ENCODE data around the gene ARFGEF2.
"Not testable (repeated sequence)": the region's sequence is repeated elsewhere in the genome, so short reads cannot be mapped to it uniquely, and the experiment has no call there.

The ARFGEF2 gene

DNA sequence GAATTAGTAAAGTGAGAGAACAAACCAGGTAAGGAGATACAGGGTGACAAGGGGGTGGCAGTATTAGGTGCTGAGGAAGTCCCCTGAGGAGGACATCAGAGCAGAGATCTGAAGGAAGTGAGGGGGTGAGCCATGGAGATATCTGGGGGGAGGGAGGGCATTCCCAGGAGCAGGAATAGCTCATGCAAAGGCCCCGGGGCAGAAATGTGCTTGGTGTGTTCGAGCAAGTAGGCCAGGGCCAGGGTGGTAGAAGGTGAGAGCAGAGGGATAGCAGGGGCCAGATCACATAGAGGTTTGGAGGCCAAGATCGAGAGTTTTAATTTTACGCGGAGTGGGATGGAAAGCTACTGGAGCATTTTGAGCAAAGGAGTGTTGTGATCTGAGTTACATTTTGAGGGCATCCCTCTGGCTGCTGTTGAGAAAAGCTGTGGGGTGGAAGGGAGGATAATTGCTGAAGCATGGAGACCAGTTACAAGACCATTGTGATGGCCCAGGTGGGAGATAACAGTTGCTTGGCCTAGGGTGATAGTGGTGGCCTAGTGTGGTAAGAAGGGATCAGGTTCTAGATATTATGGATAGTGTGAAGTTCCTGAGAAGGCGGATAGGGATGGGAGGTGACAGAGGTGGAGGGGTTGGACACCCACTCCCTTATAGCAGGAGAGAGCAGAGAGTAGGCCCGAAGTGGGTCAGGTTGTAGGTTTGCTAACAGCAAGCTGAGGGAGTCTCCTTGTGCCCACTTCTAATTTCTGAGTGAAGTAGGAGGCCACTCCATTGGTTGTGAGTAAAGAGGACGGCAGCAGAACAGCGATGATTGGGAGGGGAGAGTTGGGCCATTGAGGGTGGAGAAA is 10.2 kb downstream of the ARFGEF2 start:
- DNase-seq, result no peak

DNA sequence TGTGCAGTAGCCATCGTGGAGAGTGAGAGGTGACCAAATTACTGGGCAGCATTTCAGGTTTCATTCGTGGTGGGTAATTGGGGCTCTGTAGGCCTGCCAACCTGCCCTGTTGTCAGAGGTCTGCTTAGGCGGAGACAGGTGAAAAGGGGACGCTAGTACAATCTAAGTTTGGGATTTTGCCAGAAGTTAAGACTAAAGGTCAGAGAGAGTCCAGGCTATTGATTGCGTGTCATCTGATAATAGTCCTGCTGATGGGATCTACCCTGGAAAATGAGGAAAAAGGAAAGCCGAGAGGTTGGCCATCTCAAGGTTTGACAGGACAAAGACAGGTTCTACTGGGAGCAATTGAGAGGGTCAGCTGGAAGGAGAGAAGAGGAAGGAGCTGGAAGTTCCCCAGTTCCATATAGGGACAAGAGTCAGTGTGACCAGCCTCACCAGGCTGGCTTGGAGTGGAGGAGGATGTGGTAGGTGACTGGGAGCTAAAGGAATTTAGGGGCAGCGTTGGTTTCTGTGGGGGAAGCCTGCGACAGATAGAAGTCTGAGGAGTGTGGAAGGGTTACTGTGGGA is 10.9 kb downstream of the ARFGEF2 start:
- no peak for DNase-seq

DNA sequence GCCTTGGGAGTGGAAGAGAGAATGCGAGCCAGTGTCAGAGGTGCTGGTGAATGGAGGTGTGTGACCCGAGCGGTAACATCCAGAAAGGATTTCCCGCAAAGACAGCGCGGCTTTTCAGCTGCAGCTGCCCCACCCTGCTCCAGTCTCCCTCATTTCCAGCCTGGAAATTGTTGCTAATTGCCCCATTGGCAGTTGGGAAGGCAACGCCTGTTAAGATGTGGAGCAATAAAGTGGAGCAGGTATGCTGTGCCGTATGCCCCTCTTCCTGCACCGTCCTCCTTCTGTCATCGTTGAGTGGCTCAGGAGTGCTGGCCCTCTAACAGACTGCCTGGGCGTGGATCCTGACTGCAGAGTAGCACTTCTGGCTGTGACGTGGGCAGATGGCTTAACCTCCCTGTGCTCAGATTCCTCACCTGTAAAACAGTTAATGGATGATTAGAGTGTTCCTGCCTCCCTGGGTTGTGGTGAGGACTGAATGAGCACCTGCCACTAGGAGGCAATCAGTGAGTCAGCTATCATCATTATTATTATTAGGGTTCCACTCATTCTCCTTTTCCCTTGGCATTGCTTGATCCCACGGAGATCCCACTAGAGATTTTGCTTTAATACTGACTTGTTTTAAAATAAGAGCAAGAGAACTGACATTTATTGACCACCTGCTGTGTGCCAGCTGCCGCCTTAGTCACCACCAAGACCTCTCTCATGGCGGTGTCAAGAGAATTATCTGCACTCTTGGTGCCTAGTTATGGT is 11.7 kb downstream of the ARFGEF2 start:
- DNase-seq, result no peak

DNA sequence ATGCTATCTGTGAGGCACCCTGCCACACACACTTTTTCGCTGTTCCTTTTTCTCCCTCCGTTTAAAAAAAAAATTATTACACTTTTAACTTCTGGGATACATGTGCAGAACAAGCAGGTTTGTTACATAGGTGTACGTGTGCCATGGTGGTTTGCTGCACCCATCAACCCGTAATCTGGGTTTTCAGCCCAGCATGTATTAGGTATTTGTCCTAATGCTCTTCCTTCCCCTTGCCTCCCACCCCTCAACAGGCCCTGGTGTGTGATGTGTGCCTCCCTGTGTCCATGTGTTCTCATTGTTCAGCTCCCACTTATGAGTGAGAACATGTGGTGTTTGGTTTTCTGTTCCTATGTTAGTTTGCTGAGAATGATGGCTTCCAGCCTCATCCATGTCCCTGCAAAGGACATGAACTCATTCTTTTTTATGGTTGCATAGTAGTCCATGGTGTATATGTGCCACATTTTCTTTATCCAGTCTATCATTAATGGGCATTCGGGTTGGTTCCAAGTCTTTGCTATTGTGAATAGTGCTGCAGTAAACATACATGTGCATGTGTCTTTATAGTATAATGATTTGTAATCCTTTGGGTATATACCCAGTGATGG is 12.9 kb downstream of the ARFGEF2 start:
- DNase-seq, result not testable (repeated sequence)

DNA sequence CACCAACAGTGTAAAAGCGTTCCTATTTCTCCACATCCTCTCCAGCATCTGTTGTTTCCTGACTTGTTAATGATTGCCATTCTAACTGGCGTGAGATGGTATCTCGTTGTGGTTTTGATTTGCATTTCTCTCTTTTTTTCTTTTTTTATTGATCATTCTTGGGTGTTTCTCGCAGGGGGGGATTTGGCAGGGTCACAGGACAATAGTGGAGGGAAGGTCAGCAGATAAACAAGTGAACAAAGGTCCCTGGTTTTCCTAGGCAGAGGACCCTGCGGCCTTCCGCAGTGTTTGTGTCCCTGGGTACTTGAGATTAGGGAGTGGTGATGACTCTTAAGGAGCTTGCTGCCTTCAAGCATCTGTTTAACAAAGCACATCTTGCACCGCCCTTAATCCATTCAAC is 13.5 kb downstream of the ARFGEF2 start:
- DNase-seq, result not testable (repeated sequence)

DNA sequence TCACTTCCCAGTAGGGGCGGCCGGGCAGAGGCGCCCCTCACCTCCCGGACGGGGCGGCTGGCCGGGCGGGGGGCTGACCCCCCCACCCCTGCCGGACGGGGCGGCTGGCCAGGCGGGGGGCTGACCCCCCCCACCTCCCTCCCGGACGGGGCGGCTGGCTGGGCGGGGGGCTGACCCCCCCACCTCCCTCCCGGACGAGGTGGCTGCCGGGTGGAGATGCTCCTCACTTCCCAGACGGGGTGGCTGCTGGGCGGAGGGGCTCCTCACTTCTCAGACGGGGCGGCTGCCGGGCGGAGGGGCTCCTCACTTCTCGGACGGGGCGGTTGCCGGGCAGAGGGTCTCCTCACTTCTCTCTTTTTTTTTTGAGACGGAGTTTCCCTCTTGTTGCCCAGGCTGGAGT is 14.7 kb downstream of the ARFGEF2 start:
- not testable (repeated sequence) for DNase-seq

DNA sequence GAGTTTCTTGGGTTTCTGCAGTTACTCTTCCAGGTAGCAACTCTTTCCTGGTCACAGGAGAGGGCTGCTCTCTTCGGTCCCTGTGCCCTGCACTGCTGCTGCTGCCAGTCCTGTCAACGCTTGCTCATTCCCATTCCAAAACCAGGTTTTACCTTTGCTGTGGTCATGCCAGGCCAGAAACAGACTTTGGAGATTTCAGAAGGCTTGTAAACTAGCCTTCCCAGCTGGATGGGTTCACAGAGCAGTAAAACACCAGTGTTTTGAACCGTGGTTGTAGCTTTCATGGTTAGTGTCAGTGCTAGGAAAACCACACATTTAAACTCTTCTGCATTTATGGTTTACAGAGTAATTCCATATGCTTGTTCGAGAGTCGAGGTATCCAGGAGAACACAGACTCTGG is 16.2 kb downstream of the ARFGEF2 start:
- DNase-seq, result no peak

DNA sequence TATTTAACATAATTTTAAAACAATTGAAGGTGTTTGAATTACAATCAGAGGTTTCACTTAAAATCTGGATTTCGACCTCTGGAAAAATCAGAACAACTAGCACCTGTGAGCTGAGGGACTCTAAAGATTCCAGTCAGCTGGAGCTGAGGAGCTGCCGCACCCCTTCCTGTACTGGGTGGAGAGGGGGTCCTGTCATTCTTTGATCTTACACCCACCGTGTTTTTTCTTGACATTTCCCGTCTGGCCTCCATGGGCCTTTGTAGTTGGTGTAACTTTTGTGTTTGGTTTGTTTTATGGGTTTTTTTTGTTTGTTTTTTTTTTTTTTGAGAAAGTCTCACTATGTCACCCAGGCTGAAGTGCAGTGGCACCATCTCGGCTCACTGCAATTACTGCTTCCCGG is 17.2 kb downstream of the ARFGEF2 start:
- DNase-seq, result no peak

DNA sequence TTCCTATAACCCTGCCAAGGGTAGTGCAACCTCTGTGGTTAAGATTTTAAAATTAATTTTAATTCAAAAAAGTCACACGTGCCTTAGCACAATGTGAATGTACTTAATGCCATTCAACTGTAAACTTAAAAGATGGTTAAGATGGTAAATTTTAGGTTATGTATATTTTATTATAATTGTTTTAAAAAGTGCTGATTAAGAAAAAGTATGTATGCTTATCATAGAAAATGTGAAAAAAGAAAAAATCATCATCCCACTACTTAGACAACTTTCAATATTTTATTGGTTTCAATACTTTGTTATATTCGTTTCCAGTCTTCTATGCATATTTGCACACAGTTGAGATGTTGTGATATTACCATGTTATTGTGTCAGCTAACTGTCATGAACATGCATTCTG is 18.7 kb downstream of the ARFGEF2 start:
- DNase-seq, result no peak

DNA sequence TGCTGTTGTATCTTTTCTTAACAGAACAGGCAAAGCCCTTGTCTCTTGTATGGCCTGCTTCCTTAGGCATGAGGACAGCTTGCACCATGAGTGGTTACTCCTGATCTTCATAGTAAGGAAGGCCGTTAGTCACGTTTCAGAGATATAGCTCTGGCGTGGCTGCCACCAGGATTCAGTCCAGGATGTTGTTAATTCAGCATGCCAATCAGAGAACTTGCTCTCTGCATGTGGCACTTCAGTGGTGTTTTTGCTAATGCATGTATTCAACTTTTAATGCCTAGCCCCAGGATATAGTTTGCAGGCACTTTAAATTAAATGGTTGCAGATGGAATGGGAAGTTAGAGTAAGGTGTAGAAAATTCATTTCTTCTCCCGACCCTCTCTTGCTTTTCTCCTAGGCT is 20.0 kb downstream of the ARFGEF2 start:
- no peak for DNase-seq

DNA sequence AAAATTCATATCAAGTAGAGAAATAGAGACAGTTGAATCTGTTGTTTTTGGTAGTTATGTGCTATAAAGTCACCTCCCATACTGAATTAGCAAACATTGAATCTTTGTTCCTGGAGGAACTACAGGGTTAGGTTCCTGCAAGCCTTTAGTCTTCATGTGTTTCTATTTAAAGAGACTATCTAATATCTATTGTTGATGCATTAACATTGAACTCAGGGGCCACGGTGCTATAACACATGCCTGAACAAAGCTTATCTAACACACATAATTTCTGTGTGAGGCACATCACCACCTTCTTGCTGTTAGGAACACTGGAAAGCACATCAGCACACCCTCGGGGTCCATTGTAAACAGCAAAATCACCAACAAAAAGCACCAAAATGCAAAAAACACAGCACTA is 21.2 kb downstream of the ARFGEF2 start:
- no peak for DNase-seq

DNA sequence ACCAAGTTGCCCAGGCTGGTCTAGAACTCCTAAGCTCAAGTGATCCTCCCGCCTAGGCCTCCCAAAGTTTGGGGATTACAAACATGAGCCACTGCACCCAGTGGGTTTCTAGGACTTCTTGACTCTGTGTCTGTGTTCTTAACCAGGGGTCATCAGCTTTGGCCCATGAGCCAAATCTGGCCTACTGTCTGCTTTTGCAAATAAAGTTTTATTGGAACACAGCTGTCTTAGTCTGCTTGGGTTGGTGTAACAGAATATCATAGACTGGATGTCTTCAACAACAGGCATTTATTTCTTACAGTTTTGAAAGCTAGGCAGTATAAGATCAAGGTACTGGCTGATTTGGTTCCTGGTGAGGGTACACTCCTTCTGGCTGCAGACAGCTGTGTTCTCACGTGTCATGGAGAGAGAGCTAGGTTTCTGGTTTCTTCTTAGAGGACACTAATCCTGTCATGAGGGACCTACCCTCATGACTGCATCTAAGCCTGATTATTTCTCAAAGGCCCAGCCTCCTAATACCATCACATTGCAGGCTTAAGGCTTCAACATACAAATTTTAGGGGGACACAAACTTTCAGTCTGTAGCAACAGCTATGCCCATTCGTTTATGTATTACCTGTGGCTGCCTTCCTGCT is 23.3 kb downstream of the ARFGEF2 start:
- no peak for DNase-seq

DNA sequence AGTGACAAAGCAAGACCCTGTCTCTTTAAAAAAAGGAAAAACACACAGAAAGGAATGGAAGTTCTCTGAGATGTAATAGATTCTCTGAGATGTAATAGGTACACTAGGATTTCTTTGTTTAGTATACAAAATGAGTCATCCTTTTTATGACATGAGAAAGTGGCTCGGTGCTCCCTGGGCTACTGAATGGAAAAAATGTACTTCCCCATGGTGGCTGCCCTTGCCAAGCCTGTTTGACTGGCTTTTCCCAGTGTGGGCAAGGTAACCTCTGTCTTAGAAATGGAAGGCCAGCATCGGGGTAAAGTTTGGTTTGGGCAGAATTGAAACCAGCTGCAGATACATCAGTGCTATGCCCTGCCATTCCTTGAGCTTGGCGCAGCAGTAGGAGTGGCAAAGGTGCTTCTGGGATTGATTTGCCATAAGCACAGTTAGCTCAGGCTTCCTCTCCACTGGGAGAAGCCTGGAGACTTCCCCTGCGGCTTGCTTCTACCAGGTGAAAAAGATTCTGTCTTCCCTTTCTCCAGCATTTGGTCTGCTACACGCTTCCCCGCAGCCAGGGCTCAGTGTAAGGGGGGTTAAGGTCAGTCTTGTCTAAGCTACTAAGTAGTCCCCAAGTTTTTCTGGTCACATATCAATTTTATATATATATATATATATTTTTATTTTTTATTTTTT is 24.5 kb downstream of the ARFGEF2 start:
- DNase-seq, result peak in 1 of 2 experiments; percentile 26

DNA sequence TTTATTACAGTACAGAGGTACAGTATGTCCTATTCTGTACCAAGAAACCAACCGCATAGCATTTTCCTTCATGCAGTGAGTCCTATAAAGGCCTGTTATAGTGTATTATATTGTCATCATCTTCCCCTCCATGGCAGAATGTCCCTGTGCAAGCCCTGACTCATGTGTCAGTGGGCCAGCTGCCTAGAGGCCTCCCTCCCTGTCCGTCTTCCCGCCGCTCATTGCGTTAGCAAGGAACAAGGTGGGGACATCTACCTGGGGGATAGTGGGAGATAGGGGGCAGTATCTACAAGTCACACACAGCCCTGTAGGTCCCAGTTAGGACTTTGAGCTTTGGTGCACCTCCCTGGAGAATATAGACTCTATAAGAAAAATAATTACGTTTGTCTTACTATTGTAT is 27.1 kb downstream of the ARFGEF2 start:
- DNase-seq, result no peak

DNA sequence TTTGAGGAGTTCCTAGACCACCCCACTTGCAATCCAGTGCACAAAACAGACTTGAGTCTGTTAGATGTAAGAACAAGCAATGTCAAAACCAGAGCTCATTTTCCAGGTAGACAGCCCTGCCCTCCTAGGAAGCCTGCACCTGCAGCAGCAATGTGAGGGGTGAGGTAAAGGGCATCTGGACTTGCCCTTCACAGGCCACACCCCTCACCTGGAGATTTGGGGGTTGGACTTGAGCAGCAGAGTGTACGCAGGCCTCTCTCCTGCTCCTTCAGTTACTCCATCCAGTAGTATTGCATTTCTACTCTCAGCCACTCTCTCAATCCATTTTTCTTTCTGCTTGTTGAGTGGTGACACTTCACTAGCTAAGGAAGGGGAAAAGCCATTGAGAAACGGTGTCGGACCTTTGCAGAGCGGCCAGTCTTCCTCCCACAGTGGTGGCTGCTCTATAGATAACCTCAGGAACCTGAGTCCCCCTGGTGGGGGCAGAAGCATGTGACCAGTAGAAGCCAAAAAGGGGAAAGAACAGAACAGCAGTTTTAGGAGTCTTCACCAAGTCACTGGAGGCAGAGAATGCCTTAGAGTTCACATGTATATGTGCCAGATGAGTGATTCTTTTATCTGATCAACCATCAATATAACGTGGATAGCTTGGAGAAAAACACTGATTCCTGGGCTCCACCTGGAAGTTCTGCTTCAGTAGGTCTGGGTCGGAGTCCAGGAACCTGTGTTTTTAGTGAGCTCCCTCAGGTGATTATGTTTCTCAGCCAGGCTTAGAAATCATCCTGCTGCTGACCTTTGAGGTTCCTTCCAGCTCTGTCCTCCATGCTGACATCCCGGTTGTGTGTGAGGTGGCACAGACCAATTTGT is 28.0 kb downstream of the ARFGEF2 start:
- no peak for DNase-seq

DNA sequence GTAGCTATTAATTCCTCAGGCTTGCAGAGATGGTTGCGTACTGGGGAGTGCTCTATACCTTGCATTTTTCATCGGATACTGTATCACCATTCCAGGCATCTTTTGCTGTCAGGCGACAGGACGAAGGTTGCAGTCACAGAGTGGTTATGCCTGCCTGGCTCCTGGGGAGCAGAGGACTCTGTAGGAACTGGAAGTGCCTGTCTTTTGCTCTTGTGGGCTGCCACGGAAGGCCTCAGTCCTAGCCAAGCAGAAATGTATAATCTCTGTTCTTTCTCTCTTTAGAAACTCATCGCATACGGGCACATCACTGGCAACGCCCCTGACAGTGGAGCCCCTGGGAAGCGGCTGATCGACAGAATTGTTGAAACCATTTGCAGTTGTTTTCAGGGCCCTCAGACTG is 29.5 kb downstream of the ARFGEF2 start:
- DNase-seq, result no peak

DNA sequence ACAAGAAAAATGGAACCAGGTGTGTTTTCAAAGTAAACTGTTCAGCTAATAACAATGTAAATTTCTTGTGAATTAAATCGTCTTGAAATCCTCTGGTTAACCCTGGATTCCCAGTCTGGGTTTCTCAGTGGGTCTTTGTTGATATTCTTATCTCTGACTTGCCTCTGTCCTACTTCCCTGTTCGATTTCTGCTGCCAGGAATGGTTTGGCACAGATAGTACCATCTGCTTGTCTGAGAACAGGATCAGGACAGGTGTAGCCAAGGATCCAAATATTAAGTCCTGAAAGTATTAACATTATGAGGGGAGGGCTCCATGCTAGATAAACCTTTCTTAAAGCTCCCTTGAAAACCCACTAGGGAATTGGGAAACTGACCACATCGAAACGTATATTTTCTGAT is 30.1 kb downstream of the ARFGEF2 start:
- no peak for DNase-seq

DNA sequence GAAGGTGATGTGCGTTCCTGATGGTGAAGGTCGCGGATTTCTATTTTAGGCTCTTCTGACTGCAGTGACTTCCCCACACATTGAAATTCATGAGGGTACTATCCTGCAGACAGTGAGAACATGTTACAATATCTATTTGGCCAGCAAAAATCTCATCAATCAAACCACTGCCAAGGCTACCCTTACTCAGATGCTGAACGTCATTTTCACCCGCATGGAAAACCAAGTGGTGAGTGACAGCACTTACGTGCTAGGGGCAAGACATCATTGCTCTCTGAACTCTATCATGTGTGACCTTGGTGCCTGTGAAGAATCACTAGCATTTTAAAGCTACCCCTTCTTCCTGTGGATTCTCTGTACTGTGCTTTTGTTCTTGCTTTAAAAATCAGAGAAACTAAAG is 31.1 kb downstream of the ARFGEF2 start:
- DNase-seq, result no peak

DNA sequence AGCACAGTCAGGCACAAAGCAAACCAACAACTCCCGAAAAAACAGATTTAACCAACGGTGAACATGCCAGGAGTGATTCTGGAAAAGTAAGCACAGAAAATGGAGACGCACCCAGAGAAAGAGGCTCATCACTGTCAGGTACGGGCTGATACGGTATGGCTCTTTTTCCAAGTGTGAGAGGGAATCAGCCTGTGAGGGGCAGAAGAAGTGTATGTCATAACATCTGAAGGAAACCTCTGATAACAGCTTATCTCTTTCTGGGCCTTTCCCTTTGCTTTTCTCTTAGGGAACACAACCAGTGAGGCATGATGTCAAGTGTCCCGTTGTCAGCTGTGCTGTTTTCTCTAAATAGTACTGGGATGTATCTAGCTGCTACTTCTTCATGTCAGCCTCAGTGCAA is 32.1 kb downstream of the ARFGEF2 start:
- no peak for DNase-seq

DNA sequence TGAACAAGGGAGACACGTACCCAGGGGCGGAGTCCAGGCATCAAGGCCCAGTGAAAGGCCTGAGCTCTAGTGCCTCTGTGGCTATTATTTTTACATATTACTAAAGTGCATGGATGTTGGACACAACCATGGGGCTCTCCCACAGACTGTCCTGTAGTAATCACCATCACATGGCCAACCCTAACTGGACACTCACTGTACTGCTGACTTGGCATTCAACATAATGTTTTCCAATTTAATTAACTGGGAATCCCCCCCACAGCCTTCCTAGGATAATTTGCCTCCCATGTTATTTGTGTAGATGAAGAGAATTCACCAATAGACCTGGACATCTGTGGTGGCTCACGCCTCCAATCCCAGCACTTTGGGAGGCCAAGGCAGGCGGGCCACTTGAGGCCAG is 34.5 kb downstream of the ARFGEF2 start:
- DNase-seq, result no peak

DNA sequence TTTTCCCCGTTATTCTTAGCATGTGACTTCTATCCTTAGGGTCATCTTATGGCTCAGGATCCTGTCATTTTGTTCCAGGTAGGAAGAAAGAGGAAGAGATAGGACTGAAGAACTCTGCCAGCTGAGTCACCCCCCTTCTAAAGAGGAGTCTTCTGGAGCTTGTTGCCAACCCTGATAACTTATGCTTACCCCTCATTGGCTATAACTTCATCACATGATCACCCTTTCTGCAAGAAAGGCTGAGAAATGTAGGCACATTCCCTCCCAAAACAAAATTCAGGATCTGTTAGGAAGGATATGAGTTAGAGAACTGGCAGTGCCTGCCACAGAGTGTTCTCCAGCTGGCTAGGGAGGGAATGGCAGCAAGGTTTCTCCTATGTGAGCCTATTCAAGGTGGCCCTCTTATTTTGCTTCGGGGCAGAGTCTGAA is 35.6 kb downstream of the ARFGEF2 start:
- DNase-seq, result no peak
